AG04450 (cell line): ENCODE results near the gene OXNAD1. TPM values are rescaled to one million over a fixed set of nuclear protein-coding genes. Genes with fewer than 3 reads are reported as not detected.

Source experiments
- CTCF ChIA-PET: fragments of 300-600, 350-600 bp; formaldehyde crosslinking; extraction: SDS; loops from one replicate; lab custom pipeline; 2022; ENCODE audit warnings: antibody characterized with exemption, inconsistent platforms; lab: Charles Lee
- POLR2A ChIA-PET: fragments of 350-600 bp; formaldehyde crosslinking; extraction: SDS; loops from one replicate; lab custom pipeline; 2021; ENCODE audit warnings: antibody characterized with exemption, inconsistent platforms; lab: Yijun Ruan, JAX
- DNase-seq: peaks from one replicate; pipeline ENCODE4 v3.0.0-alpha.2; 2011; ENCODE audit warnings: low read depth, low spot score
- H3K27ac ChIP-seq: one replicate; pipeline ENCODE4 v1.5.1; 2012; ENCODE audit warnings: low read depth, low read length, control low read depth
- H3K27me3 ChIP-seq: one replicate; pipeline ENCODE4 v1.6.0; 2012; ENCODE audit warnings: low read length; ENCODE audit not compliant: control insufficient read depth, insufficient read depth
- H3K4me3 ChIP-seq: 2 replicates; pipeline ENCODE4 v1.5.1; 2011; ENCODE audit warnings: mild to moderate bottlenecking, low read depth, low read length, control low read depth
- H3K9me3 ChIP-seq: 2 replicates; pipeline ENCODE4 v1.5.1; 2012; ENCODE audit warnings: low read length; ENCODE audit not compliant: control insufficient read depth, insufficient read depth
- polyA plus RNA-seq: library from polyadenylated mRNA; depleted of rRNA; stranded (reverse); fragments of >200 nt; gene quantifications from 2 replicates; pipeline ENCODE4 v1.2.3, GENCODE V29; 2011
- TF ChIP-seq, protein P1 (sequence below): IDR thresholded peaks from 2 replicates; pipeline ENCODE4 v1.5.1; 2011; ENCODE audit warnings: low read depth, low read length, control low read depth, inconsistent platforms

The OXNAD1 gene
- polyA plus RNA-seq, 1 experiment: 9.0 TPM

DNA sequence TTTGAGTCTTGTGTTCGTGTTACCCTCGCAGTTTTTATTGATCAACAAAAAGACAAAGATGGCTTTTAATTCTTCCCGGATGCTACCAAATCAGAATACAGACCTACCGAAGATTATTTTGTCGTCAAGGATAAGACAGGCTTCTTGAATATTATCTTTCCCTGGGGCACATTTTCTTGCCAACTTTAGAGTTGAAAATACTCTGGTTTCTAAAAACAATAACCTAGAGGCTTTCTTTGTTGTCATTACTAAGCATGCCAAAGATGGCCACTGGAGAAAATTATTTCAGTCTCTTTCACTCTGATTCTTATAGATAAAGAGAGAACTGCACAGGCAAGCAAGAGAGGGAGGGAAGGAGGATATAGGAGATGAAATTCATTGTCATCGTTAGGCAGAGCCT lies 33.9 kb downstream of the OXNAD1 start:
- H3K9me3 ChIP-seq: peaks cover 3% of the 10 kb centered on the region; the same call in 1 of the 2 replicates
- POLR2A ChIA-PET: no interaction called here
- no peak overlapping the region for H3K4me3 ChIP-seq
- no peaks in the 10 kb centered on the region for H3K27me3 ChIP-seq
- CTCF ChIA-PET: no interaction called here
- TF ChIP-seq, protein P1, sequence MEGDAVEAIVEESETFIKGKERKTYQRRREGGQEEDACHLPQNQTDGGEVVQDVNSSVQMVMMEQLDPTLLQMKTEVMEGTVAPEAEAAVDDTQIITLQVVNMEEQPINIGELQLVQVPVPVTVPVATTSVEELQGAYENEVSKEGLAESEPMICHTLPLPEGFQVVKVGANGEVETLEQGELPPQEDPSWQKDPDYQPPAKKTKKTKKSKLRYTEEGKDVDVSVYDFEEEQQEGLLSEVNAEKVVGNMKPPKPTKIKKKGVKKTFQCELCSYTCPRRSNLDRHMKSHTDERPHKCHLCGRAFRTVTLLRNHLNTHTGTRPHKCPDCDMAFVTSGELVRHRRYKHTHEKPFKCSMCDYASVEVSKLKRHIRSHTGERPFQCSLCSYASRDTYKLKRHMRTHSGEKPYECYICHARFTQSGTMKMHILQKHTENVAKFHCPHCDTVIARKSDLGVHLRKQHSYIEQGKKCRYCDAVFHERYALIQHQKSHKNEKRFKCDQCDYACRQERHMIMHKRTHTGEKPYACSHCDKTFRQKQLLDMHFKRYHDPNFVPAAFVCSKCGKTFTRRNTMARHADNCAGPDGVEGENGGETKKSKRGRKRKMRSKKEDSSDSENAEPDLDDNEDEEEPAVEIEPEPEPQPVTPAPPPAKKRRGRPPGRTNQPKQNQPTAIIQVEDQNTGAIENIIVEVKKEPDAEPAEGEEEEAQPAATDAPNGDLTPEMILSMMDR: no peak
- DNase-seq: no peak
- H3K27ac ChIP-seq: no peak overlapping the region

DNA sequence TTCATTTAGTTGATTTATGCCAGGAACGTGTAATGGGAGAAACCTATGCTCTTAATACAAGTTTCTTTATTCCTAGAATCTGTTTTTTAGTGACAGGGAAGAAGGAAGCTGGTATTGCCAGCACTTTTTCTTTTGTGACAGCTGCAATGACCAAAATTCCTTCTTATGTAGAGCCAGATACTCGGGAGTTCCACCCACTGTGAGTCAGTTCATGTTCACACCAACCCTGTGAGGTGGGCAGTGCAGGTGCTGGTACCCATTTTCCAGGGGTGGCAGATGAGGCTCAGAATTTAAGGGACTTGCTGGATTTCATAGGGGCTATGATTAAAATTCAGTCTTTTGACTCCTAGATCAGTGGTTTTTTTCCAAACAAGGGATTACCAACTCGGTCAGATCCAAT lies 34.7 kb downstream of the OXNAD1 start:
- Histone ChIP-seq H3K27me3 (no peaks in the 10 kb centered on the region), H3K9me3 (no peaks in the 10 kb centered on the region), H3K4me3 (no peak overlapping the region), H3K27ac (no peak overlapping the region)
- POLR2A ChIA-PET: no interaction called here
- TF ChIP-seq, protein P1: no peak
- CTCF ChIA-PET: no interaction called here
- no peak for DNase-seq

DNA sequence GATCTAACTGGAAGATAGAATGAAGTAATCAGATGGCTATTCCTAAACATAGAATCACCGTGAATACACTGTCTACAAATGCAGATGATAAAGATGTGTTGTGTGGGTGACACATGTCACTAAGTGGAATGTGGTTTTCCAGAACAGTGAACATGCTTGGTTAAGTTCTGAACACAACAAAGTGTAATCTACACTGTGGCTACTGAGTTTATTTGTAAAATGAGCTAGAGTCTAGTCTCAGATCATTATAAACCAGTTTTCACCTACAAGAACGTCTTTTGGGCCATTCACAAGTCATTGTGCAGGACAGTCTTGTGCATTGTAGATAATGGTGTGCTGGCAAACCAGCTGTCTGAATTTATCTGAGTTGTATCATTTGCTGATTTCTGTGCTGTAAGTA lies 35.3 kb downstream of the OXNAD1 start:
- DNase-seq: no peak
- no peaks in the 10 kb centered on the region for H3K27me3 ChIP-seq
- ChIA-PET CTCF (interaction anchor here (1.1 to 1.6 kb wide), 2 partner anchors 10 to 217 kb away, joined by 5 to 8 read pairs; no protein-coding TSS in a partner anchor), POLR2A (no interaction called here)
- TF ChIP-seq, protein P1: no peak
- no peaks in the 10 kb centered on the region for H3K9me3 ChIP-seq
- no peak overlapping the region for H3K27ac ChIP-seq
- H3K4me3 ChIP-seq: no peak overlapping the region

DNA sequence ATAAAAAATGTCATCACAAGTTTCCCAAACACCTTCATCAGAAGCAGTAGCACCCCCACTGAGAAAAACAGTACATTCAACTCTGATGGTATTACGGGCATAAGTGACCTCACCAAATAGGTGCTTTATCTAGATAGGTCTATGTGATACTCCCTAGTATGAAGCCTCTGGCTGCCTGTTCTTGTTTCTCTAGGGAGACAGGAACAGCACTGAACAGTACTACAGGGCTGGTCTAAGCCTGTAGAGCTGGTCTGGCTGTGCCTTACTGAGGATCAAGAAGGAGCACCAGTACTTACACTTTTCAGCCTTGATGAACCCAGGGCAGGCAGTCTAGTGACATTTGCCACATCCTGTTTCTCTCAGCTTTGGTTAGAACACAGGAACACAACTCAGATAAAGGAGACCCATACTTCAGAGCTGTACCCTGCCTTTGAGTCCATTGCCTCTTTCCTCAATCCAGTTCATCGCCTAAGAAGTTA lies 35.9 kb downstream of the OXNAD1 start:
- ChIA-PET CTCF (interaction anchor here (0.6 to 1.6 kb wide), 4 partner anchors 10 to 217 kb away, joined by 3 to 8 read pairs (median 4); no protein-coding TSS in a partner anchor), POLR2A (no interaction called here)
- H3K4me3 ChIP-seq: no peak overlapping the region
- no peak for DNase-seq
- no peaks in the 10 kb centered on the region for H3K9me3 ChIP-seq
- no peak overlapping the region for H3K27ac ChIP-seq
- no peaks in the 10 kb centered on the region for H3K27me3 ChIP-seq
- TF ChIP-seq, protein P1: no peak

DNA sequence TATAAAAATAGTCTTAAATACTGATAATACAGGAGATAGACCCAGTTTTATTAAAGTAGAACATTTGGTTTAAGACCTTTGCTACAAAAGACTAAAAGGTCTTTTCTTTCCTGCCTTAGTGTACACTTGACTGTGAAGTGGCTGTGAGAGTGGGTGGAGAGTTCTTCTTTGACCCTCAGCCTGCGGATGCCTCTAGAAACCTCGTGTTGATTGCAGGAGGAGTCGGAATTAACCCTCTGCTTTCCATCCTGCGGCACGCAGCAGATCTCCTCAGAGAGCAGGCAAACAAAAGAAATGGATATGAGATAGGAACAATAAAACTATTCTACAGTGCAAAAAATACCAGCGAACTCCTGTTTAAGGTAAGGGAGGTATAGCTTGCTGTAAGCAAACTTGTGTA lies 36.5 kb downstream of the OXNAD1 start:
- CTCF ChIA-PET: interaction anchor here (0.6 to 1.6 kb wide), 5 partner anchors 11 to 299 kb away, joined by 3 to 8 read pairs (median 3); no protein-coding TSS in a partner anchor
- Histone ChIP-seq H3K4me3 (no peak overlapping the region), H3K9me3 (no peaks in the 10 kb centered on the region), H3K27me3 (no peaks in the 10 kb centered on the region), H3K27ac (no peak overlapping the region)
- TF ChIP-seq, protein P1: no peak
- DNase-seq: no peak
- POLR2A ChIA-PET: no interaction called here
